GM12878 (cell line): ENCODE data around the gene SMC3. TPM values are rescaled to one million over a fixed set of nuclear protein-coding genes. Genes with fewer than 3 reads are reported as not detected.

Source experiments
- CHD1 ChIP-seq: IDR thresholded peaks from 2 replicates; pipeline ENCODE4 v1.6.1; 2012; ENCODE audit warnings: low read depth, low read length, improper control_type of control experiment
- LARP7 ChIP-seq: fragments of 450-650 bp; IDR thresholded peaks from 2 replicates; pipeline ENCODE4 v1.6.1; 2017; ENCODE audit warnings: mild to moderate bottlenecking
- NFYA ChIP-seq: IDR thresholded peaks from 2 replicates; pipeline ENCODE4 v1.6.1; 2011; ENCODE audit warnings: low read depth, mild to moderate bottlenecking, low read length, improper control_type of control experiment, borderline replicate concordance
- STAT3 ChIP-seq: IDR thresholded peaks from 2 replicates; pipeline ENCODE4 v1.6.1; 2011; ENCODE audit warnings: low read depth, low read length, improper control_type of control experiment
- YY1 ChIP-seq: IDR thresholded peaks from 2 replicates; pipeline ENCODE4 v1.6.1; 2011; ENCODE audit warnings: low read depth, mild to moderate bottlenecking, low read length
- ZNF384 ChIP-seq: IDR thresholded peaks from 2 replicates; pipeline ENCODE4 v1.6.1; 2012; ENCODE audit warnings: low read depth, mild to moderate bottlenecking, low read length, improper control_type of control experiment, borderline replicate concordance
- polyA plus RNA-seq, 11 experiments: library from polyadenylated mRNA; depleted of rRNA in 4 of 11; unstranded in 6 of 11; stranded (reverse) in 5 of 11; fragments of >200 nt; fragmentation: Nextera tagmentation in 4 of 11; fragmentation: Illumina TruSeq in 1 of 11; extraction: Ambion mirVana in 4 of 11; extraction: Trizol in 1 of 11; gene quantifications; 1 replicate in 1 of 11; 2 replicates in 10 of 11; pipeline versions ENCODE4 v1.2.1 to v1.2.3, GENCODE V29; 2011 to 2016; ENCODE audit warnings: inconsistent platforms in 2 of 11, missing spikeins in 2 of 11, low read depth in 1 of 11
- total RNA-seq, 4 experiments: library from RNA; depleted of rRNA in 3 of 4; stranded (reverse); fragments of >200 nt in 3 of 4; fragmentation: Illumina TruSeq in 1 of 4; extraction: Trizol in 1 of 4; gene quantifications; 2 replicates each; pipeline versions ENCODE4 v1.2.1 to v1.2.3, GENCODE V29; 2013 to 2021
- TF ChIP-seq, protein P1 (sequence below): fragments of 450-650 bp; IDR thresholded peaks from 2 replicates; pipeline ENCODE4 v1.6.1; 2016; ENCODE audit warnings: mild to moderate bottlenecking
- TF ChIP-seq, protein P2 (sequence below): fragments of 450-650 bp; IDR thresholded peaks from 2 replicates; pipeline ENCODE4 v1.6.1; 2016; ENCODE audit warnings: mild to moderate bottlenecking, moderate library complexity, borderline replicate concordance
- TF ChIP-seq, protein P3 (sequence below): IDR thresholded peaks from 2 replicates; pipeline ENCODE4 v1.6.1; 2011; ENCODE audit warnings: borderline replicate concordance, low read depth, mild to moderate bottlenecking, moderate library complexity, low read length; ENCODE audit not compliant: insufficient read depth, poor library complexity, severe bottlenecking
- TF ChIP-seq, protein P4 (sequence below): IDR thresholded peaks from 2 replicates; pipeline ENCODE4 v1.6.1; 2011; ENCODE audit warnings: borderline replicate concordance, low read depth, mild to moderate bottlenecking, moderate library complexity, mixed read lengths, low read length; ENCODE audit not compliant: insufficient read depth; ENCODE audit errors: extremely low read length
- TF ChIP-seq, protein P5 (sequence below): fragments of 450-650 bp; formaldehyde crosslinking; IDR thresholded peaks from 2 replicates; pipeline ENCODE4 v1.4.0; 2020; ENCODE audit warnings: mild to moderate bottlenecking, moderate library complexity
- TF ChIP-seq, protein P6 (sequence below): fragments of 450-650 bp; IDR thresholded peaks from 2 replicates; pipeline ENCODE4 v1.6.1; 2018; ENCODE audit warnings: mild to moderate bottlenecking, low read depth, moderate library complexity; ENCODE audit not compliant: partially characterized antibody

SMC3 gene
- total and polyA plus RNA-seq, 10 of the 15 experiments (the other 5 are each of a cell fraction or from before 2014, with no cell fraction given), result 30.4 to 123 (median 48.3) TPM

DNA sequence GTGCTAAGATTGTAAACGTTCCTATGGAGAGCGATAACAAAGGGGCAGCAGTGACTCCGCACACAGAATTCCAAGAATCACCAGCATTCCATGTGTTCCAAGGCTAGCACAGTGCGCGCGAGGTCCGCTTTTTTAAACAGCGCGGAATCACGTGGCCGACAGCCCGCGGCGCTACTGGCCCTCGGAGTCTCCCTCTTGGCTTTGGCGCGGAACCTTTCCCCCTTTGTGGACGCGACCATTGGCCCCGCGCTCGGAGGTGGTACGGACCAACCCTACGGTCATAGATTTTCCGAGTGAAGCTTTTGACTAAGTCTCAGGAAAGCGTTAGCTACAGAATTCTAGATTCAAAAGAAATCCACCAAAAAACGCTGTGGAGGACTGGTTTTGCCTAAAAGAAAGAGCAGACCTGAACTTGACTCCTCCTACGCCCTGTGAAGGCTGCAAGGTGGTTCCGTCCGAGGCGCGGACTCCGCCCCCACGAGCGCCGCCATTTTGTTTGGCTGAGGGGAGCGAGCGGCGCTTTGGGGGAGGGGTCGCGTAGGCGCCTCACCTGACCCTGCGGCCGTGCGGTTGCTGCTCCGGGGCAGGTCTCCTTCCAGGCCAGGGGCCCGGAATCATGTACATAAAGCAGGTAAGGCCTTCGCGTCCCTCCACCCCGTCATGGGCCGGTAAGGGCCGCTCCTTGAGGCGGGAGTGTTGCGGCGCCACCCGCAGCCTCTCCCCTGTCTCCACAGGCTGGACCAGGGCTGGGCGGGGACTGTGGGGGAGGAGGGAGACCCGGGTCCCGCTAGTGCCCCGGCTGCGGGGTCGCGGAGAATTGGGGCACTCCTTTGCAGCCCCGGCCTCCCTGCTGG is at the start of gene SMC3 (continued):
- TF ChIP-seq, protein P1, sequence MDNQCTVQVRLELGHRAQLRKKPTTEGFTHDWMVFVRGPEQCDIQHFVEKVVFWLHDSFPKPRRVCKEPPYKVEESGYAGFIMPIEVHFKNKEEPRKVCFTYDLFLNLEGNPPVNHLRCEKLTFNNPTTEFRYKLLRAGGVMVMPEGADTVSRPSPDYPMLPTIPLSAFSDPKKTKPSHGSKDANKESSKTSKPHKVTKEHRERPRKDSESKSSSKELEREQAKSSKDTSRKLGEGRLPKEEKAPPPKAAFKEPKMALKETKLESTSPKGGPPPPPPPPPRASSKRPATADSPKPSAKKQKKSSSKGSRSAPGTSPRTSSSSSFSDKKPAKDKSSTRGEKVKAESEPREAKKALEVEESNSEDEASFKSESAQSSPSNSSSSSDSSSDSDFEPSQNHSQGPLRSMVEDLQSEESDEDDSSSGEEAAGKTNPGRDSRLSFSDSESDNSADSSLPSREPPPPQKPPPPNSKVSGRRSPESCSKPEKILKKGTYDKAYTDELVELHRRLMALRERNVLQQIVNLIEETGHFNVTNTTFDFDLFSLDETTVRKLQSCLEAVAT, result peak; percentile 86; the same call in 1 of the 2 replicates
- TF ChIP-seq YY1 (peak; percentile 97), CHD1 (peak; percentile 98), STAT3 (no peak), ZNF384 (peak; percentile 48; the same call in 1 of the 2 replicates), LARP7 (peak; percentile 84), NFYA (no peak)
- TF ChIP-seq, protein P2, sequence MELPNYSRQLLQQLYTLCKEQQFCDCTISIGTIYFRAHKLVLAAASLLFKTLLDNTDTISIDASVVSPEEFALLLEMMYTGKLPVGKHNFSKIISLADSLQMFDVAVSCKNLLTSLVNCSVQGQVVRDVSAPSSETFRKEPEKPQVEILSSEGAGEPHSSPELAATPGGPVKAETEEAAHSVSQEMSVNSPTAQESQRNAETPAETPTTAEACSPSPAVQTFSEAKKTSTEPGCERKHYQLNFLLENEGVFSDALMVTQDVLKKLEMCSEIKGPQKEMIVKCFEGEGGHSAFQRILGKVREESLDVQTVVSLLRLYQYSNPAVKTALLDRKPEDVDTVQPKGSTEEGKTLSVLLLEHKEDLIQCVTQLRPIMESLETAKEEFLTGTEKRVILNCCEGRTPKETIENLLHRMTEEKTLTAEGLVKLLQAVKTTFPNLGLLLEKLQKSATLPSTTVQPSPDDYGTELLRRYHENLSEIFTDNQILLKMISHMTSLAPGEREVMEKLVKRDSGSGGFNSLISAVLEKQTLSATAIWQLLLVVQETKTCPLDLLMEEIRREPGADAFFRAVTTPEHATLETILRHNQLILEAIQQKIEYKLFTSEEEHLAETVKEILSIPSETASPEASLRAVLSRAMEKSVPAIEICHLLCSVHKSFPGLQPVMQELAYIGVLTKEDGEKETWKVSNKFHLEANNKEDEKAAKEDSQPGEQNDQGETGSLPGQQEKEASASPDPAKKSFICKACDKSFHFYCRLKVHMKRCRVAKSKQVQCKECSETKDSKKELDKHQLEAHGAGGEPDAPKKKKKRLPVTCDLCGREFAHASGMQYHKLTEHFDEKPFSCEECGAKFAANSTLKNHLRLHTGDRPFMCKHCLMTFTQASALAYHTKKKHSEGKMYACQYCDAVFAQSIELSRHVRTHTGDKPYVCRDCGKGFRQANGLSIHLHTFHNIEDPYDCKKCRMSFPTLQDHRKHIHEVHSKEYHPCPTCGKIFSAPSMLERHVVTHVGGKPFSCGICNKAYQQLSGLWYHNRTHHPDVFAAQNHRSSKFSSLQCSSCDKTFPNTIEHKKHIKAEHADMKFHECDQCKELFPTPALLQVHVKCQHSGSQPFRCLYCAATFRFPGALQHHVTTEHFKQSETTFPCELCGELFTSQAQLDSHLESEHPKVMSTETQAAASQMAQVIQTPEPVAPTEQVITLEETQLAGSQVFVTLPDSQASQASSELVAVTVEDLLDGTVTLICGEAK, result peak; percentile 5; the same call in 1 of the 2 replicates
- TF ChIP-seq, protein P3, sequence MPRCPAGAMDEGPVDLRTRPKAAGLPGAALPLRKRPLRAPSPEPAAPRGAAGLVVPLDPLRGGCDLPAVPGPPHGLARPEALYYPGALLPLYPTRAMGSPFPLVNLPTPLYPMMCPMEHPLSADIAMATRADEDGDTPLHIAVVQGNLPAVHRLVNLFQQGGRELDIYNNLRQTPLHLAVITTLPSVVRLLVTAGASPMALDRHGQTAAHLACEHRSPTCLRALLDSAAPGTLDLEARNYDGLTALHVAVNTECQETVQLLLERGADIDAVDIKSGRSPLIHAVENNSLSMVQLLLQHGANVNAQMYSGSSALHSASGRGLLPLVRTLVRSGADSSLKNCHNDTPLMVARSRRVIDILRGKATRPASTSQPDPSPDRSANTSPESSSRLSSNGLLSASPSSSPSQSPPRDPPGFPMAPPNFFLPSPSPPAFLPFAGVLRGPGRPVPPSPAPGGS, result no peak
- TF ChIP-seq, protein P4, sequence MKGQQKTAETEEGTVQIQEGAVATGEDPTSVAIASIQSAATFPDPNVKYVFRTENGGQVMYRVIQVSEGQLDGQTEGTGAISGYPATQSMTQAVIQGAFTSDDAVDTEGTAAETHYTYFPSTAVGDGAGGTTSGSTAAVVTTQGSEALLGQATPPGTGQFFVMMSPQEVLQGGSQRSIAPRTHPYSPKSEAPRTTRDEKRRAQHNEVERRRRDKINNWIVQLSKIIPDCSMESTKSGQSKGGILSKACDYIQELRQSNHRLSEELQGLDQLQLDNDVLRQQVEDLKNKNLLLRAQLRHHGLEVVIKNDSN, result peak; percentile 93
- TF ChIP-seq, protein P5, sequence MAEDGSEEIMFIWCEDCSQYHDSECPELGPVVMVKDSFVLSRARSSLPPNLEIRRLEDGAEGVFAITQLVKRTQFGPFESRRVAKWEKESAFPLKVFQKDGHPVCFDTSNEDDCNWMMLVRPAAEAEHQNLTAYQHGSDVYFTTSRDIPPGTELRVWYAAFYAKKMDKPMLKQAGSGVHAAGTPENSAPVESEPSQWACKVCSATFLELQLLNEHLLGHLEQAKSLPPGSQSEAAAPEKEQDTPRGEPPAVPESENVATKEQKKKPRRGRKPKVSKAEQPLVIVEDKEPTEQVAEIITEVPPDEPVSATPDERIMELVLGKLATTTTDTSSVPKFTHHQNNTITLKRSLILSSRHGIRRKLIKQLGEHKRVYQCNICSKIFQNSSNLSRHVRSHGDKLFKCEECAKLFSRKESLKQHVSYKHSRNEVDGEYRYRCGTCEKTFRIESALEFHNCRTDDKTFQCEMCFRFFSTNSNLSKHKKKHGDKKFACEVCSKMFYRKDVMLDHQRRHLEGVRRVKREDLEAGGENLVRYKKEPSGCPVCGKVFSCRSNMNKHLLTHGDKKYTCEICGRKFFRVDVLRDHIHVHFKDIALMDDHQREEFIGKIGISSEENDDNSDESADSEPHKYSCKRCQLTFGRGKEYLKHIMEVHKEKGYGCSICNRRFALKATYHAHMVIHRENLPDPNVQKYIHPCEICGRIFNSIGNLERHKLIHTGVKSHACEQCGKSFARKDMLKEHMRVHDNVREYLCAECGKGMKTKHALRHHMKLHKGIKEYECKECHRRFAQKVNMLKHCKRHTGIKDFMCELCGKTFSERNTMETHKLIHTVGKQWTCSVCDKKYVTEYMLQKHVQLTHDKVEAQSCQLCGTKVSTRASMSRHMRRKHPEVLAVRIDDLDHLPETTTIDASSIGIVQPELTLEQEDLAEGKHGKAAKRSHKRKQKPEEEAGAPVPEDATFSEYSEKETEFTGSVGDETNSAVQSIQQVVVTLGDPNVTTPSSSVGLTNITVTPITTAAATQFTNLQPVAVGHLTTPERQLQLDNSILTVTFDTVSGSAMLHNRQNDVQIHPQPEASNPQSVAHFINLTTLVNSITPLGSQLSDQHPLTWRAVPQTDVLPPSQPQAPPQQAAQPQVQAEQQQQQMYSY (CRISPR knock-in tag), result no peak
- TF ChIP-seq, protein P6, sequence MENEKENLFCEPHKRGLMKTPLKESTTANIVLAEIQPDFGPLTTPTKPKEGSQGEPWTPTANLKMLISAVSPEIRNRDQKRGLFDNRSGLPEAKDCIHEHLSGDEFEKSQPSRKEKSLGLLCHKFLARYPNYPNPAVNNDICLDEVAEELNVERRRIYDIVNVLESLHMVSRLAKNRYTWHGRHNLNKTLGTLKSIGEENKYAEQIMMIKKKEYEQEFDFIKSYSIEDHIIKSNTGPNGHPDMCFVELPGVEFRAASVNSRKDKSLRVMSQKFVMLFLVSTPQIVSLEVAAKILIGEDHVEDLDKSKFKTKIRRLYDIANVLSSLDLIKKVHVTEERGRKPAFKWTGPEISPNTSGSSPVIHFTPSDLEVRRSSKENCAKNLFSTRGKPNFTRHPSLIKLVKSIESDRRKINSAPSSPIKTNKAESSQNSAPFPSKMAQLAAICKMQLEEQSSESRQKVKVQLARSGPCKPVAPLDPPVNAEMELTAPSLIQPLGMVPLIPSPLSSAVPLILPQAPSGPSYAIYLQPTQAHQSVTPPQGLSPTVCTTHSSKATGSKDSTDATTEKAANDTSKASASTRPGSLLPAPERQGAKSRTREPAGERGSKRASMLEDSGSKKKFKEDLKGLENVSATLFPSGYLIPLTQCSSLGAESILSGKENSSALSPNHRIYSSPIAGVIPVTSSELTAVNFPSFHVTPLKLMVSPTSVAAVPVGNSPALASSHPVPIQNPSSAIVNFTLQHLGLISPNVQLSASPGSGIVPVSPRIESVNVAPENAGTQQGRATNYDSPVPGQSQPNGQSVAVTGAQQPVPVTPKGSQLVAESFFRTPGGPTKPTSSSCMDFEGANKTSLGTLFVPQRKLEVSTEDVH, result peak; percentile 88
